ENCODE results near the gene NT5DC2. TPM values are rescaled to one million over a fixed set of nuclear protein-coding genes. Genes with fewer than 3 reads are reported as not detected.

NT5DC2 gene
- total RNA-seq, 4 donors from 2014 or later, result 5.1 to 17.3 (median 14.7) TPM

DNA sequence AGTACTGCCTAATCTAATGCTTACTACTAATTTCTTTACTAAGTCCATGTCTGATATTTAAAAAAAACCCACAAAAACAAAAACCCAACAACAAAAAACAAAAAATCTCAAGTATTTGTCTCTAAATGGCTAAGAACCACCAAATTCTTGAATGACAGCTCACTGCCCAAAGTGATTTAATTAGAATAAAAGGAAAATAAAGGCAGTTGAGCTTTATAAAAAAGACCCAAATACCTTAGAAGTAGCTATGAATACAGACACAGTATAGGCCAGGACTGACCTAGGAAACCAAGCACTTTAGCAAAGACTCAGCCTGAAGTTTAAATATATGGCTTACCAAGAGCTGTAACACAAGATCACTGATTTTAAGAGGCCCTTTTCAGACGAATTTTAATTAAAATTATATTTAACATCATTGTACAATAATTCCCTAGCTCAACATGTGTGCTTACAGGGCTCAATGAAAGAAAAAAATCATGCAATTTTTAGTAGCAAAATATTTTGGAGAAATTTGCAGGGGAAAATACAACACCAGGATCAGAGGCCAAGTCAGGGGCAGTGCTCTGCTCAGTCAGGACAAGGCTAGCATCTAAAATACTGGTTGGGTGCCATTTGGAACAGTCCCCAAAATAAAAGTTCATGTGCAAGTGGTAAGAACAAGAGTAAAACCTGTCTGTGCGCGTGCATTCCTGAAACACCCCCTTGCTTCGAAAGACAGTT, 27.5 kb upstream of the NT5DC2 start:
- Histone ChIP-seq H3K27ac (no peak overlapping the region), H3K4me1 (no peaks in the 10 kb centered on the region), H3K9me3 (no peaks in the 10 kb centered on the region), H3K27me3 (no peaks in the 10 kb centered on the region), H3K36me3 (peaks cover 0 to 78% (median 0%) of the 10 kb centered on the region in 3 donors), H3K4me3 (no peak overlapping the region)
- no peak for DNase-seq
- TF ChIP-seq, protein P1, sequence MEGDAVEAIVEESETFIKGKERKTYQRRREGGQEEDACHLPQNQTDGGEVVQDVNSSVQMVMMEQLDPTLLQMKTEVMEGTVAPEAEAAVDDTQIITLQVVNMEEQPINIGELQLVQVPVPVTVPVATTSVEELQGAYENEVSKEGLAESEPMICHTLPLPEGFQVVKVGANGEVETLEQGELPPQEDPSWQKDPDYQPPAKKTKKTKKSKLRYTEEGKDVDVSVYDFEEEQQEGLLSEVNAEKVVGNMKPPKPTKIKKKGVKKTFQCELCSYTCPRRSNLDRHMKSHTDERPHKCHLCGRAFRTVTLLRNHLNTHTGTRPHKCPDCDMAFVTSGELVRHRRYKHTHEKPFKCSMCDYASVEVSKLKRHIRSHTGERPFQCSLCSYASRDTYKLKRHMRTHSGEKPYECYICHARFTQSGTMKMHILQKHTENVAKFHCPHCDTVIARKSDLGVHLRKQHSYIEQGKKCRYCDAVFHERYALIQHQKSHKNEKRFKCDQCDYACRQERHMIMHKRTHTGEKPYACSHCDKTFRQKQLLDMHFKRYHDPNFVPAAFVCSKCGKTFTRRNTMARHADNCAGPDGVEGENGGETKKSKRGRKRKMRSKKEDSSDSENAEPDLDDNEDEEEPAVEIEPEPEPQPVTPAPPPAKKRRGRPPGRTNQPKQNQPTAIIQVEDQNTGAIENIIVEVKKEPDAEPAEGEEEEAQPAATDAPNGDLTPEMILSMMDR (IDR thresholded peaks at IDR 0.05), result no peak
- no peak for TF ChIP-seq POLR2A (IDR thresholded peaks at IDR 0.05)

DNA sequence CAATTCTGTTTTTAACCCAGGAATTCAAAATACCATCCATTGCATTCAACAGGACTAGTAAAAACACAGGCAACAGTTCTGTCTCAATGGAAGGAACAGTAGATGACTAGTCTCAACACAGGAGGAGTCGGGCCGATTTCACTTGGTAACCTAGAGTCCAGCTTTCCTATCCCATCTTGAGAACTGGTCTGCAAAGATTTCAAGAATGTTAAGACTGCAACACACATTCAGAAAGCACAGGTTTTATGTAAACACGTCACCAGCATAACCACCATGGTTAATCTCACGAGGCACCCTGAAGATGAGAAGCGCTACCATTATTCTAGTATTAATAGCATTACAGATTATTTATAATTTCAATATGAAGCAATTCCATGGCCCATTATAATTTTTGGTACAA, 24.8 kb upstream of the NT5DC2 start:
- peaks cover 0 to 76% (median 0%) of the 10 kb centered on the region in 3 donors for H3K36me3 ChIP-seq
- no peak overlapping the region for H3K27ac ChIP-seq

GRCh38 chr3:52557011-52557960, 23.6 kb upstream of the NT5DC2 start:
- DNase-seq, result no peak
- H3K9me3 ChIP-seq, result no peaks in the 10 kb centered on the region
- H3K27me3 ChIP-seq, result no peaks in the 10 kb centered on the region
- no peaks in the 10 kb centered on the region for H3K4me1 ChIP-seq
- no peak overlapping the region for H3K27ac ChIP-seq
- no peak overlapping the region for H3K4me3 ChIP-seq
- peaks cover 0 to 76% (median 0%) of the 10 kb centered on the region in 3 donors for H3K36me3 ChIP-seq
- no peak for TF ChIP-seq POLR2A (IDR thresholded peaks at IDR 0.05)
- TF ChIP-seq, protein P1 (IDR thresholded peaks at IDR 0.05), result no peak

More for the DNA sequence above, 24.8 kb upstream of the NT5DC2 start:
- no peak for DNase-seq
- TF ChIP-seq POLR2A (IDR thresholded peaks at IDR 0.05), result no peak
- TF ChIP-seq, protein P1 (IDR thresholded peaks at IDR 0.05), result no peak
- Histone ChIP-seq H3K9me3 (no peaks in the 10 kb centered on the region), H3K27me3 (no peaks in the 10 kb centered on the region), H3K4me1 (no peaks in the 10 kb centered on the region), H3K4me3 (no peak overlapping the region)

DNA sequence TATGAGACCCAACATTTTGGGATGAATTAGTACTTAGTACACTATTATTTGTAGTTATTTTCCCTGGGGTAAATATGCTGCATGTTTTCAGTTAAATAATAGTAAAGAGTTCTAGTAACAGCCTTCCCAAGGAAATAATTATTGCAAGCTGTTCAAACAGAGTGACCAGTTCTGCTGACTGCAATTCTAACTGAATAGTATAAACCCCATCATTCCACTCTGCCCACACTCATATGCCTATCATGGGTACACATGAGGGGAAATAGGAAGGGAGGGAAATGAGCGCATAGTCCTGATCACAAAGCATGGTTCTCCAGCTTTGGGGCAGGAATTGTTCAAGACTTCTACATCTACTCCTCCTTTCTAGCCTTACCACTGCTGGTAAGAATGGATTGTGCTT, 21.4 kb upstream of the NT5DC2 start:
- DNase-seq, result no peak
- TF ChIP-seq, protein P1 (IDR thresholded peaks at IDR 0.05), result no peak
- TF ChIP-seq POLR2A (IDR thresholded peaks at IDR 0.05), result no peak
- no peaks in the 10 kb centered on the region for H3K9me3 ChIP-seq
- no peak overlapping the region for H3K27ac ChIP-seq
- peaks cover 0 to 77% (median 0%) of the 10 kb centered on the region in 3 donors for H3K36me3 ChIP-seq
- no peak overlapping the region for H3K4me3 ChIP-seq
- no peaks in the 10 kb centered on the region for H3K27me3 ChIP-seq
- no peaks in the 10 kb centered on the region for H3K4me1 ChIP-seq

DNA sequence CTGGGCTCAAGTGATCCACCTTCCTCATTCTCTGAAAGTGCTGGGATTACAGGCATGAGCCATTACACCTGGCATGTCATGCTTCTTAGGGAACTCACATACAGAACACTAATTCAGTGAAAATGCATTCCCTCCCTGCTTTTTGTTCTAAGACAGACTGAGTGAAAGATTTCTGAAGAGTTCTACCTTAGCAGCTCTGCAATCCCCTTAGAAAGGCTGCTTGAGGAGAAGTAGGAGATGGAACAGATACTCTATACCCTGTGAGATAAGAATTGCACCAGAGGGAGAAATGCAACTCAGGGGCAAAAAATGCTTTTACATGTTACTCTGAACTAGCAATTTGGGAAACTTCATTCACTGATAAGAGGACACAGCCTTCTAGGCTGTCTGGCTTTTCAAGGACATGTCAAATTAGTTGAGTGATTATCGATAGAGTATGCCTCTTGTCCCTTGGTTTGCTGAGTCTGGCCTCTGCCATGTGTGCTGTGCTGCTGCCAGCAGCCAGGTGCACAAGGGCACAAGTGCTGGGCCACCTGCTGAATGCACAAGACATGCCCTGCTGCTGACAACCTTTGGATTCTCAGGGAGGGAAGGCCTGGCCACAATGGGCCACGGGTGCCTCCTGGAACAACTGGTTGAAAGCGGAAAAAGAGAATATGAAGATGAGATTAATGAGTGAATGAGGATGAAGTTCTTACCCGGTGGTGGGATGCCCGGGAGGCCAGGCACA, 20.5 kb upstream of the NT5DC2 start:
- TF ChIP-seq, protein P1 (IDR thresholded peaks at IDR 0.05), result no peak
- no peak for TF ChIP-seq POLR2A (IDR thresholded peaks at IDR 0.05)
- Histone ChIP-seq H3K4me1 (no peaks in the 10 kb centered on the region), H3K27ac (no peak overlapping the region), H3K4me3 (no peak overlapping the region), H3K9me3 (no peaks in the 10 kb centered on the region), H3K27me3 (no peaks in the 10 kb centered on the region), H3K36me3 (peaks cover 0 to 77% (median 0%) of the 10 kb centered on the region in 3 donors)
- DNase-seq, result no peak
